Activated CD4-positive, alpha-beta T cell treated with anti-CD3 and anti-CD28 coated beads, Interleukin-2, amount 50 U/mL, for 48 hours (primary cell): ENCODE measurements around the gene SUPT3H.
"Not testable (repeated sequence)": the region's sequence is repeated elsewhere in the genome, so short reads cannot be mapped to it uniquely, and the experiment has no call there.

Experiments
- DNase-seq, 2 experiments: peaks; one replicate each; pipeline ENCODE4 v3.0.0-alpha.2; 2020

Gene SUPT3H

GRCh38 chr6:45320349-45320748, 57.4 kb downstream of the SUPT3H start:
- no peak for DNase-seq

- DNase-seq, result no peak
Measured at GRCh38 chr6:45314146-45314545, 63.6 kb downstream of the SUPT3H start.

- DNase-seq, result no peak
Measured at GRCh38 chr6:45310118-45310788, 67.5 kb downstream of the SUPT3H start.

DNA sequence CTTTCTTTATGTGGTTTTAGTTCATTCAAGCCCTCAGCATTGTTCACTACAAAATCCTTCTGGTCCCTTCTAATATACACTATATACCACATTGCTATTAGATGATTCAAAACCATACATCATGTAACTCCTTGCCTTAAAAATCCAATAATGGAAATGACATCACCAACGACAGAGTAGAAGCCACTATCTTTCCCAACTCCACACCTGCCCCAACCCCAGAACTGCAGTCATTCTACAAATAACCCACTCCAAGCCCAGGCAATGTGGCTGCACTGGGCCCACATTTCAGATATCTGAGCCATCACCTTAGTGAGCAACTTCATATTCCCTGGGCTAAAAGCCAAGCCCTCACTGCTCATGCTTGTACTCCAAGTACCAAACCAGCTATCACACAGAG, 72.2 kb downstream of the SUPT3H start:
- no peak for DNase-seq

DNA sequence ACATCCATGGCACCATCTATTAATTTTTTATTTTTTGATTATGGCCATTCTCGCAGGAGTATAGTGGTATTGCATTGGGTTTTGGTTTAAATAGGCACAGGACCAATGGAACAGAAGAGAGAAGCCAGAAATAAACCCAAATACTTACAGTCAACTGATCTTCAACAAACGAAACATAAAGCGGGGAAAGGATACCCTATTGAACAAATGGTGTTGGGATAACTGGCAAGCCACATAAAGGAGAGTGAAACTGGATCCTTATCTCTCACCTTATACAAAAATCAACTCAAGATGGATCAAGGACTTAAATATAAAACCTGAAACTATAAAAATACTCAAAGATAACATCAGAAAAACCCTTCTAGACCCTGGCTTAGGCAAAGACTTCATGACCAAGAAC, 74.9 kb downstream of the SUPT3H start:
- DNase-seq, result no peak

GRCh38 chr6:45301348-45302142, 76.2 kb downstream of the SUPT3H start:
- DNase-seq, result no peak

DNA sequence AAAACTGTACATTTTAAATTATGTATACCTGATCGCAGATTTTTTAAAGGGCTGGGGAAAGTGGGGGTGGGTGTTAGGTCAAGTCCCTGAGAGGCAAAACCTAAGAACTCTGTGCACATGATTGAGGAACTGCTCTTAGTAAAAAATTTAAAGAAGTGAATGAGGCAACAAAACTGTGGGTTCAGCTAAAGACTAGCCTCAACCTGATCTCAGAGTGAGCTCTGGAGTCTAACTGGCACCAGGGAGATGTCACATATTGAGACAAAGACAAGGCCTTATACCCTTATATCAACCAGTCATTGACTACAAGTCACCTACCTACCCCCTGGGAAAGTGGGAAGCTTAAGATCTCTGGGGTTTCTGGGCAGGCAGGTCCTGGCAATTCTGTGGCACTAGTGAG, 77.0 kb downstream of the SUPT3H start:
- no peak for DNase-seq

GRCh38 chr6:45299096-45299581, 78.6 kb downstream of the SUPT3H start:
- DNase-seq, result no peak

DNA sequence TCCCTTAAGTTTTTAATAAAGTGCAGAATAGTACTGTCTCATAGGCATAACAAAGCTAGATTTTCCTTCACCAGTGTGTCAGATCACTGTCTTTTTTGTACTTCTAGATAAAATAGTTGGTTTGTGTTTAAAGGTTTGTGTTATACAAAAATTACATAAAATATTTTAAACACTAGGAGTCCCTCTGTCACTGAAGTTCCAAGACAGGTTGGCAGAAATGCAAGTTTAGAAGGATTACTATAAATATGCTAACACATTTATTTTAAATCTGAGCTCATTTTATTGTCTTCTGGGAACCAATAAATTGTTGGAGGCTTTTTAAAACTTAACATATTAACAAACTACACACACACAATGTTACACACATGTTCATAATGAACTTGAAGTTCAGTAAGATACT, 80.4 kb downstream of the SUPT3H start:
- no peak for DNase-seq

GRCh38 chr6:45294065-45294701, 83.6 kb downstream of the SUPT3H start:
- not testable (repeated sequence) for DNase-seq

DNA sequence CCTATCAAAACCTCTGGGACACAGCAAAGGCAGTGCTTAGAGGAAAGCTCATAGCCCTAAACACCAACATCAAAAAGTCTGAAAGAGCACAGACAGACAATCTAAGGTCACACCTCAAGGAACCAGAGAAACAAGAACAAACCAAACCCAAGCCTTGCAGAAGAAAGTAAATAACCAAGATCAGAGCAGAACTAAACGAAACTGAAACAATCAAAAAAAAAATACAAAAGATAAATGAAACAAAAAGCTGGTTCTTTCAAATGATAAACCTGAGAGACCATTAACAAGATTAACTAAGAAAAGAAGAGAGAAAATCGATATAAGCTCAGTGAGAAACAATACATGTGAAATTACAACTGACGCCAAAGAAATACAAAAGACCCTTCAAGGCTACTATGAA, 84.4 kb downstream of the SUPT3H start:
- DNase-seq, result no peak

DNA sequence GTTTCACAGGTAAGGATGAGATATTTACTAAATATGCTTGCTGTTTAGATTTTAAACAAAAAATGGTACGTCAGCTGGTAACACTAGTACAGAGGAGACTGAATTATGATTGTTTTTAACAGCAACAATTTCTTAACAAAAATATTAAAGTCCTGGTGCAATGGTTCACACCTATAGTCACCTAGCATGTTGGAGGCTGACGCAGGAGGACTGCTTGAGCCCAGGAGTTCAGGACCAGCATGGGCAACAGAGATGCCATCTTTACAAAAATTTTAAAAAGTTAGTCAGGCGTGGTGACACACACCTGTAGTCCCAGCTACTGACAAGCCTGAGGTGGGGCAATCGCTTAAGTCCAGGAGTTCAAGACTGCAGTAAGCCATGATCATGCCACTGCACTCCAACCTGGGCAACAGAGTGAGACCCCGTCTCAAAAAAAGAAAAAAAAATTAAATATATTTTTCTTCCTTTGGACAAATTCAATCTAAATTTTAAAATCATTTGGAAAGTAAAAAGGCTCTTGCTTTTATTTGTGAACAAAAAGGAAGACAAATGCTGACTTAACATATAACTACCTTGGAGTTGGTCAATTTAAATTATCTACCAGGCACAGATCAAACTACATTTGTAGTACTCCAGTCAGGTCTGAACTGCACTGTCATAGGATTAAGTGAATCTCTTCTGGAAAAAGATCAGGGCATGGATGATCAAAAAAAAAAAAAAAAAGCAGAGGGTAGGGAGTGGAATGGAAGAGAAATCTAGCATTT, 87.8 kb downstream of the SUPT3H start:
- DNase-seq, result no peak

GRCh38 chr6:45286707-45287106, 91.0 kb downstream of the SUPT3H start:
- not testable (repeated sequence) for DNase-seq

DNA sequence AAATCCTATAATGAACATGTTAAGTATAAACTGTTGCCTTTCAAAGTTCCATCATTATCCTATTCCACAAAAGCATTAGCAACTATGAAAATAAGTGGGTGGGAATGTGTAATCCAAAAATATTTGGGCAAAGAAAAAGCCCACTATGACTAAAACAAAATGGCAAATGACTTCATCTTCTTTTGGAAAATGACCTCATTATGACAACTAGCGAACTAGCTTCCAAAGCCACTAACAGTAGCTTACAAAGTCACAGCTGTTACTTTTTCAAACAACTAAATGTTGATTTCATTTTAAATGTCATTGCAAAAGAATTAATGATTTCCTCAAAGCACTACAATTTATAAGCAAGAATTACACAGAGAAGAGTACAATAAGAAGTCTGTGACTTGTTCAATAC, 99.4 kb downstream of the SUPT3H start:
- DNase-seq, result no peak

GRCh38 chr6:45277741-45278140, 100.0 kb downstream of the SUPT3H start:
- not testable (repeated sequence) for DNase-seq

GRCh38 chr6:45275358-45275757, 102.4 kb downstream of the SUPT3H start:
- no peak for DNase-seq

GRCh38 chr6:45272626-45273025, 105.1 kb downstream of the SUPT3H start:
- no peak for DNase-seq

DNA sequence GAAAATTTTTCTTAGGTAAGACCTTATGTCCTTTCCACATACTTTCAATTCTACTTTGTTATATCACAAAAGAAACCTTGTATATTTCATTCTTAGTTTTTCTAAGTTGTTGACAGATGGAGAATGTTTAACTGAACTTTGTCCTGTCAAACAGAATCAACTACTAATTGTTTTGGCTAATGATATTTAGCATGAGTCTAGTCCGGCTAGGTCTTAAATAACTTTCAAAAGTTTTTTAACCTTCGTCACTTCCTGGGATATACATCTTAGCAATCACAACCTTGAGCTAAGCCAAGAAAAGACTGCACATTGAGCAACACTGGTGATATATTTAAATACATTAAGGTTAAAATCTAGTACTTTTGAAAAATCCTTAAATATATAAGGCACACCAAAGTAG, 112.5 kb downstream of the SUPT3H start:
- no peak for DNase-seq

GRCh38 chr6:45260696-45261095, 117.0 kb downstream of the SUPT3H start:
- DNase-seq, result no peak

GRCh38 chr6:45256697-45257695, 120.7 kb downstream of the SUPT3H start:
- no peak for DNase-seq

GRCh38 chr6:45255434-45255833, 122.3 kb downstream of the SUPT3H start:
- DNase-seq, result no peak

DNA sequence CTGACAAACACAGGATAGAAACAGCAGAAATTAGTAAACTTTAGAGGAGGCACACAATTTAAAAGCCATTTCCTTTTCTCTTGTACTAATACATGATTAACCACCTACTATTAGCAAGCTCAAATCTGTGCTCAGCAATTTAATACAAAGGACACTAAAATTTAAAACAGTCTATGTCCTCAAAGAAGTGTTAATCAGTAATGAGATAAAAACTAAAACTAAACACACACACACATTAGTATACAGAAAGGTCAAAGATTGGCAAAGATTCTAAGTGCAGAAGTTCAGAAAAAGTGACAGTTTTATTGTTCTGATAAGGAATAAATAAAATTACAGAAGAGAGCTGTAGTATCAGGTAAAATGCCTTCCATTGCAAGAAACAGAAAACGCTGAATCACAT, 123.5 kb downstream of the SUPT3H start:
- no peak for DNase-seq
